BE2C (cell line): ENCODE measurements around the gene TP53I13.

Experiments used
- DNase-seq: peaks from one replicate; pipeline ENCODE4 v3.0.0-alpha.2; 2020
- H3K27me3 ChIP-seq: fragments of 250-450 bp; sonication (Bioruptor Pico); 2 replicates; pipeline ENCODE4 v1.5.1; 2020; ENCODE audit warnings: mild to moderate bottlenecking
- H3K36me3 ChIP-seq: fragments of 250-450 bp; sonication (Bioruptor Pico); 2 replicates; pipeline ENCODE4 v1.5.1; 2020; ENCODE audit warnings: mild to moderate bottlenecking
- H3K4me1 ChIP-seq: fragments of 250-450 bp; sonication (Bioruptor Pico); 2 replicates; pipeline ENCODE4 v1.5.1; 2020
- H3K4me3 ChIP-seq: 2 replicates; pipeline ENCODE4 v1.5.1; 2011; ENCODE audit warnings: low read depth, low read length
- H3K9me3 ChIP-seq: fragments of 250-450 bp; sonication (Bioruptor Pico); 2 replicates; pipeline ENCODE4 v1.5.1; 2020
- CTCF ChIP-seq: IDR thresholded peaks from 2 replicates; pipeline ENCODE4 v1.5.1; 2012; ENCODE audit warnings: mild to moderate bottlenecking, low read depth, low read length

TP53I13 gene

GRCh38 chr17:29587591-29587990 lies 19.1 kb downstream of the TP53I13 start:
- DNase-seq: no peak
- H3K4me3 ChIP-seq: peak overlapping the region; percentile 66; the same call in 1 of the 2 replicates
- no peaks in the 10 kb centered on the region for H3K27me3 ChIP-seq
- no peak for TF ChIP-seq CTCF
- no peaks in the 10 kb centered on the region for H3K9me3 ChIP-seq
- peaks cover 12% of the 10 kb centered on the region for H3K4me1 ChIP-seq
- peaks cover 3% of the 10 kb centered on the region; the same call in 1 of the 2 replicates for H3K36me3 ChIP-seq

- DNase-seq: no peak
- Histone ChIP-seq H3K4me1 (peaks cover 14% of the 10 kb centered on the region), H3K36me3 (peaks cover 2% of the 10 kb centered on the region; the same call in 1 of the 2 replicates), H3K9me3 (no peaks in the 10 kb centered on the region), H3K4me3 (peak overlapping the region; percentile 66), H3K27me3 (no peaks in the 10 kb centered on the region)
- TF ChIP-seq CTCF: no peak
Measured at GRCh38 chr17:29588017-29588561, 19.6 kb downstream of the TP53I13 start.

GRCh38 chr17:29588562-29589411 lies 20.3 kb downstream of the TP53I13 start:
- Histone ChIP-seq H3K4me3 (peak overlapping the region; percentile 66), H3K9me3 (no peaks in the 10 kb centered on the region), H3K36me3 (no peaks in the 10 kb centered on the region), H3K27me3 (no peaks in the 10 kb centered on the region), H3K4me1 (peaks cover 14% of the 10 kb centered on the region)
- TF ChIP-seq CTCF: no peak
- no peak for DNase-seq

- H3K4me3 ChIP-seq: peak within 1 kb of the TSS; percentile 66
- no peaks in the 10 kb centered on the region for H3K36me3 ChIP-seq
- no peak for TF ChIP-seq CTCF
- H3K27me3 ChIP-seq: no peaks in the 10 kb centered on the region
- H3K4me1 ChIP-seq: peaks cover 14% of the 10 kb centered on the region
- H3K9me3 ChIP-seq: no peaks in the 10 kb centered on the region
- peak; percentile 80 for DNase-seq
Measured at GRCh38 chr17:29589524-29590410, 21.3 kb downstream of the TP53I13 start, which contains the start of gene GIT1. GIT1 (minus strand) TSS chr17:29589648; CDS start chr17:29589378, 270 bp downstream.

GRCh38 chr17:29590411-29591145 lies 22.1 kb downstream of the TP53I13 start:
- no peaks in the 10 kb centered on the region for H3K36me3 ChIP-seq
- H3K4me3 ChIP-seq: peak overlapping the region; percentile 62
- H3K27me3 ChIP-seq: no peaks in the 10 kb centered on the region
- H3K9me3 ChIP-seq: no peaks in the 10 kb centered on the region
- no peak for TF ChIP-seq CTCF
- DNase-seq: no peak
- peaks cover 14% of the 10 kb centered on the region for H3K4me1 ChIP-seq
